Left ventricle myocardium inferior (tissue), 1 donor: ENCODE results near the gene SORBS2. TPM values are rescaled to one million over a fixed set of nuclear protein-coding genes. Genes with fewer than 3 reads are reported as not detected.

Experiments
- DNase-seq: peaks from one replicate; pipeline ENCODE4 v3.0.0-alpha.2; 2020
- H3K27ac ChIP-seq: fragments of 200-600 bp; replicated peaks from 2 replicates; pipeline ENCODE4 v1.8.0; 2021
- H3K27me3 ChIP-seq: fragments of 200-600 bp; 2 replicates; pipeline ENCODE4 v1.8.0; 2021; ENCODE audit warnings: low read depth
- H3K36me3 ChIP-seq: fragments of 200-600 bp; 2 replicates; pipeline ENCODE4 v1.8.0; 2021
- H3K4me1 ChIP-seq: fragments of 200-600 bp; 2 replicates; pipeline ENCODE4 v1.8.0; 2021
- H3K4me3 ChIP-seq: fragments of 200-600 bp; 2 replicates; pipeline ENCODE4 v1.8.0; 2021; ENCODE audit warnings: mild to moderate bottlenecking, moderate library complexity
- H3K9me3 ChIP-seq: fragments of 200-600 bp; replicated peaks from 2 replicates; pipeline ENCODE4 v1.8.0; 2021
- CTCF ChIP-seq: fragments of 200-600 bp; IDR thresholded peaks from 2 replicates; pipeline ENCODE4 v1.8.0; 2021; ENCODE audit warnings: antibody characterized with exemption, mild to moderate bottlenecking, borderline replicate concordance
- intact Hi-C: fragments of 100-400 bp; cut with micrococcal nuclease; formaldehyde crosslinking; loops from one replicate; pipeline ENCODE4 v1.11.0; 2022
- total RNA-seq: library from RNA; stranded (reverse); fragmentation: NEBNext Ultra II Directional; extraction: Animal tissue kit (Norgen Biotek cat#: 25700); gene quantifications from one replicate; pipeline ENCODE4 v1.2.1, GENCODE V29; 2021
- donor health status: DM: no; HTN: yes; CAD: no; lungs with severe emphysema.

SORBS2 gene
- total RNA-seq, 1 donor from 2014 or later: 1,282 TPM

- peaks cover 90% of the 10 kb centered on the region for H3K4me1 ChIP-seq
- H3K9me3 ChIP-seq: no peaks in the 10 kb centered on the region
- no peak for DNase-seq
- H3K4me3 ChIP-seq: no peak overlapping the region
- intact Hi-C loops: no loop called here
- H3K27me3 ChIP-seq: no peaks in the 10 kb centered on the region
- TF ChIP-seq CTCF: no peak
- peak overlapping the region; percentile 86 for H3K27ac ChIP-seq
- H3K36me3 ChIP-seq: peaks cover 45% of the 10 kb centered on the region
Measured at GRCh38 chr4:185651137-185651677, 160.8 kb downstream of the SORBS2 start.

- Histone ChIP-seq H3K4me1 (peaks cover 73% of the 10 kb centered on the region), H3K4me3 (no peak overlapping the region), H3K9me3 (no peaks in the 10 kb centered on the region), H3K27ac (peak overlapping the region; percentile 64), H3K27me3 (no peaks in the 10 kb centered on the region), H3K36me3 (peaks cover 66% of the 10 kb centered on the region)
- no peak for TF ChIP-seq CTCF
- DNase-seq: no peak
- intact Hi-C loops: no loop called here
Measured at GRCh38 chr4:185648631-185649030, 163.4 kb downstream of the SORBS2 start.

DNA sequence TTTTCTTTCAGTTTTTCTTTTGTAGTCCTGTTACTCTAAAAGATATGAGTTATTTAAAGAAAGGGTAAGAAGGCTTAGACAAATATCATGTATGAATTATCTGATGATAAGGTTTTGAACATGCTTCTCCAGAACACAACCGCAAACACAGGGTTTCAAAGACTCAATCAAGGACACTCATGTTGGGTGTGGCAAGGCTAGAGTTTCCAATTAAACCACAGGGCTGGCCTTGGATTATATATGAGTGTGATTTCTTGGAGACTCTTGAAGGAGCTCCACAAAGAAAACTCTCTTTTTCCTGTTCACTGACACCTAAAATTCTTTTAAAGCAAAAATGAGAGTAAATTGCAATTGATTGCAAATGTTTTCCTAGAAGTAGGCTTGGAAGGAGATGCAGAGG, 166.6 kb downstream of the SORBS2 start:
- DNase-seq: no peak
- intact Hi-C loops: no loop called here
- no peaks in the 10 kb centered on the region for H3K9me3 ChIP-seq
- no peak overlapping the region for H3K27ac ChIP-seq
- no peak for TF ChIP-seq CTCF
- peaks cover 48% of the 10 kb centered on the region for H3K4me1 ChIP-seq
- no peaks in the 10 kb centered on the region for H3K27me3 ChIP-seq
- peaks cover 57% of the 10 kb centered on the region for H3K36me3 ChIP-seq
- H3K4me3 ChIP-seq: no peak overlapping the region

DNA sequence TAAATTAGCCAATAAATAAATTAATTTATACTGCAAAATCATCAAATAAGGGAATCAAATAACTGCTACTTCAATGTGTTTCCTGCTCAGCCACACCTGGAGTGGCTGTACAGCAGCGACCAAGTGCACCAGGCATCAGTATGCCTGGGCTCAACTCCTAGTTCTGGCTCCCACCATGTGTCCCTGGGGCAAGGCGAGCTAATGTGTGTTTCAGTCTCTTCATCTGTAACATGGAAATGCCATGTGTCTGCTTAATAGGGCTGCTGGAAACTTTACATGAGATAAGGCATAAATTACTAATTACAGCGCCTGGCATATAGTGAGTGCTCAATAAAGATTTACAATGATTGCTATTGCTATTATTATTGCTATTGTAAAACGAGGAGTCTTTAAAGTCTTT, 167.6 kb downstream of the SORBS2 start:
- H3K4me3 ChIP-seq: no peak overlapping the region
- no peaks in the 10 kb centered on the region for H3K9me3 ChIP-seq
- H3K36me3 ChIP-seq: peaks cover 62% of the 10 kb centered on the region
- TF ChIP-seq CTCF: no peak
- intact Hi-C loops: loop anchor here (5.0 kb wide), 2 partner anchors 378 to 393 kb away; no protein-coding TSS in a partner anchor
- peaks cover 41% of the 10 kb centered on the region for H3K4me1 ChIP-seq
- H3K27me3 ChIP-seq: no peaks in the 10 kb centered on the region
- peak overlapping the region; percentile 28 for H3K27ac ChIP-seq
- DNase-seq: no peak

DNA sequence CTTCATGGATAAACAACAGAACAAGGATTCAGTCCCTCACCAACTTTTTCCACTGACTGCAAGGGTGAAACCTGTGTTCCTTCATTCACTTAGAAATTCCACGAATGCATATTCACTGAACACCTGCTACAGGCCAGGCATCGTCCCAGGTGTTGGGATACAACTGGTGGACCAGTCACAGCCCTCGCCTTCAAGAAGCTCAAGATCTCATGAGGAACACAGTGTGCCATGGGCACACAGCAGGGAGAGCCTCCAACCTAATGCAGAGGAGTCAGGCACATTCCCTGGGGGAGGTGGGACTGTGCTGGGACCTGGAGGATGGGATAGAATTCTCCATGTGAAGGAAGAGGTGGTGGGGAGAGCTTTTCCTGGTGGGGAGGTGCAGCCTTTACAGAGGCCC, 169.1 kb downstream of the SORBS2 start:
- Histone ChIP-seq H3K36me3 (peaks cover 65% of the 10 kb centered on the region), H3K9me3 (no peaks in the 10 kb centered on the region), H3K4me3 (no peak overlapping the region), H3K27me3 (no peaks in the 10 kb centered on the region), H3K27ac (peak overlapping the region; percentile 28), H3K4me1 (peaks cover 26% of the 10 kb centered on the region)
- DNase-seq: no peak
- TF ChIP-seq CTCF: no peak
- intact Hi-C loops: loop anchor here (5.0 kb wide), 2 partner anchors 379 to 394 kb away; no protein-coding TSS in a partner anchor
